ENCODE data around the gene TMX4. TPM values are rescaled to one million over a fixed set of nuclear protein-coding genes. Genes with fewer than 3 reads are reported as not detected.

TMX4 gene
- total and polyA plus RNA-seq, 2 experiments from 2014 or later, result 2.5 to 7.5 TPM

GRCh38 chr20:8045946-8046345 lies 26.4 kb upstream of the TMX4 start:
- Histone ChIP-seq H3K4me2 (no peak overlapping the region), H3K79me2 (replicated peaks; ENCODE audit: insufficient read depth) (no peaks in the 10 kb centered on the region), H3K36me3 (ENCODE audit: insufficient read depth) (no peaks in the 10 kb centered on the region), H4K20me1 (replicated peaks; ENCODE audit: insufficient read depth) (no peaks in the 10 kb centered on the region), H3K4me3 (no peak overlapping the region), H3K27ac (ENCODE audit: low read depth) (no peak overlapping the region), H3K27me3 (ENCODE audit: insufficient read depth) (no peaks in the 10 kb centered on the region), H3K4me1 (ENCODE audit: insufficient read depth) (no peaks in the 10 kb centered on the region), H3K9me2 (ENCODE audit: insufficient read depth) (no peaks in the 10 kb centered on the region), H3F3A (replicated peaks; ENCODE audit: low read depth) (no peaks in the 10 kb centered on the region), H2AFZ (no peak overlapping the region)
- H3K27me3 Mint-ChIP-seq (ENCODE audit: insufficient read depth, low read depth, poor library complexity), result no peaks in the 10 kb centered on the region
- DNase-seq (ENCODE audit: low spot score), result no peak
- H3K4me3 Mint-ChIP-seq, result no peak overlapping the region
- no peaks in the 10 kb centered on the region; the same call in 2 of the 3 replicates for H3K4me1 Mint-ChIP-seq
- TF ChIP-seq ETS1 (IDR thresholded peaks at IDR 0.05) (no peak), STAT1 (IDR thresholded peaks at IDR 0.05; ENCODE audit: unreplicated experiment) (no peak), EZH2phosphoT487 (IDR thresholded peaks at IDR 0.05; ENCODE audit: unreplicated experiment) (no peak), CREB1 (CRISPR knock-in tag; IDR thresholded peaks at IDR 0.05; ENCODE audit: low read depth) (no peak), ZNF462 (CRISPR knock-in tag; IDR thresholded peaks at IDR 0.05) (no peak), EZH2 (IDR thresholded peaks at IDR 0.05; ENCODE audit: low read depth, unreplicated experiment) (no peak), CTCF (conservative IDR thresholded peaks at IDR 0.05; ENCODE audit: low read depth in 2 of 2) (no peak), ZNF114 (CRISPR knock-in tag; IDR thresholded peaks at IDR 0.05) (no peak), JUNB (IDR thresholded peaks at IDR 0.05; ENCODE audit: unreplicated experiment) (no peak), POLR2AphosphoS5 (IDR thresholded peaks at IDR 0.05; ENCODE audit: low read depth) (no peak), NANOG (IDR thresholded peaks at IDR 0.05; ENCODE audit: borderline replicate concordance) (no peak)
- no peak for ATAC-seq
- no peaks in the 10 kb centered on the region for H3K36me3 Mint-ChIP-seq (ENCODE audit: low read depth)
- H3K27ac Mint-ChIP-seq, result no peak overlapping the region
- H3K9me3 Mint-ChIP-seq, result no peaks in the 10 kb centered on the region

Measured in GM23338 (cell line).